Measurements from ENCODE around the gene RBAK.
"Not testable (repeated sequence)": the region's sequence is repeated elsewhere in the genome, so short reads cannot be mapped to it uniquely, and the experiment has no call there.

Gene RBAK
- total RNA-seq: 33.6 reads per million, percentile 59 among the genes with 10 or more reads in this experiment

GRCh38 chr7:5045558-5046396 is at the start of gene RBAK:
TSS of gene RBAK (plus strand) at chr7:5045860. CDS start at chr7:5048077, 2,217 bp downstream.
- peak; percentile 81 for DNase-seq

DNA sequence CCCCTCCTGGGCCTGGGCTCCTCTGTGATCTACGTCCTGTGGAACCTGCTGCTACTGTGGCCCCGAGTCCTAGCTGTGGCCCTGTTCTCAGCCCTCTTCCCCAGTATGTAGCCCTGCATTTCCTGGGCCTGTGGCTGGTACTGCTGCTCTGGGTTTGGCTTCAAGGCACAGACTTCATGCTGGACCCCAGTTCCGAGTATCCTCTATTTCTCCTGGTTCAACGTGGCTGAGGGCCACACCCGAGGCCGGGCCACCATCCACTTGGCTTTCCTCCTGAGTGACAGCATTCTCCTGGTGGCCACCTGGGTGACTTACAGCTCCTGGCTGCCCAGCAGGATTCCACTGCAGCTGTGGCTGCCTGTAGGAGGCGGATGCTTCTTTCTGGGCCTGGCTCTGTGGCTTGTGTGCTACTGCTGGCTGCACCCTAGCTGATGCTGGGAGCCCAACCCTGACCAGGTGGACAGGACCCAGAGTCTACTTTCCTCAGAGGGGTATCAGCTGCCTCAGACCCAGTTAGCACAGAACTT is 48.9 kb upstream of the RBAK start:
- no peak for DNase-seq

- no peak for DNase-seq
These were observed 47.4 kb upstream of the RBAK start for GRCh38 chr7:4998244-4998643.

- no peak for DNase-seq
These were observed 46.8 kb upstream of the RBAK start for GRCh38 chr7:4998910-4999309.

DNA sequence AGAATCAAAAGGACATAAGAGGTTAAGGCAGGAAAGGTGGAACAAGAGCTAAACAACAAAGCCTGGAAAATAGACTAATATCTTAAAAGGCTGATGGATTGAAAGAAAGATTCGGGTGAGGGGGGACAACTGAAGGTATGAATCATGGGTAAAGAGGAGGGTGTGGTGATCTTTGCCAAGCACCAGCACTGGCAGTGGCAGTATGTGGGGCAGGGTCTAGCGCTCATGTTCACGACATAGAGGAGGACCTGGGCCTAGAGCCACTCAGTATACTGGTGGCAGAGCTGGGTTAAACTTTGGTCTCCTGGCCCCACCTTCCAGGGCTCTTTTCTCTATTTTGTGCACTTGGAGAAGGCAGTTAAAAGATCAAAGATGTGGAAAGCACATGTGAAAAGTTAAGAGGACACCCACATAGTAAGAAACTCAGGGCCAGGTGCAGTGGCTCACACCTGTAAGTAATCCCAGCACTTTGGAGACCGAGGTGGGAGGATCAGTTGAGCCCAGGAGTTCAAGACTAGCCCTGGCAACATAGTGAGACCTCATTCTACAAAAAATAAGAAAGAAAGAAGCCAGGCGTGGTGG is 46.2 kb upstream of the RBAK start:
- no peak for DNase-seq

GRCh38 chr7:5001003-5001402 is 44.7 kb upstream of the RBAK start:
- DNase-seq: no peak

DNA sequence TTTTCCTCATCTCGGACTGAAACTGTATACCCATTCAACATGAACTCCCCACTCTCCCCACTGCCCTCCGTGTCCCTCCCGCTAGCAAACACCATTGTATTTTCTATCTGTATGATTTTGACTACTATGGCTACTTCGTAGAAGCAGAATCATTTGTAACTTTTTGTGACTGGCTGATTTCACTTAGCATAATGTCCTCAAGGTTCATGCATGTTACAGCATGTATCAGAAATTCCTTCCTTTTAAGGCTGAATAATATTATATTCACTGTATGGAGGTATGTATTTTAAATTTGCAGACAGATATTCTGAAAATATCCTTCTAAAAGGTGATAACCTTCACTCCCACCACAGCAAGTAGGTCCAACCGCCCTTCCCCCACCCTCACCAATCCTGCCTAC is 43.7 kb upstream of the RBAK start:
- DNase-seq: no peak

DNA sequence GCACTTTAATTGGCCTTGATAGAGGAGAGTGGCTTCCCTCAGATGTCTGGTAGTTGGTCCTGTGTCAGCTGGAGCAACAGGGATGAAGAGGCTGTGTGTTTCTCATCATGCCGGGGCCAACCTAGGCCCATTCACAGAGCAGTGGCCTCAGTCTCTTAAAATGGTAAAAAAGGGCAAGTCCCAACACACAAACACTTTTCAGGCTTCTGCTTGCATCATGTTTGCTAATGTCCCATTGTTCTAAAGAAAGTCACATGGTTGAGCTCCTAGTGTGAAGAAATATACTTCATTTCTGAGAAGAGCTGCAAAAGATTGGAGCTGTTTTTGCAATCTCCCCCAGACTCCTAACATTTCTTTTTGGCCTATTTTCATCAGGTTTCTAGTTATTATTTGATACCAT is 40.6 kb upstream of the RBAK start:
- DNase-seq: no peak

GRCh38 chr7:5012985-5013384 is 32.7 kb upstream of the RBAK start:
- DNase-seq: no peak

- DNase-seq: not testable (repeated sequence)
These were observed 29.7 kb upstream of the RBAK start for GRCh38 chr7:5015936-5016335.

DNA sequence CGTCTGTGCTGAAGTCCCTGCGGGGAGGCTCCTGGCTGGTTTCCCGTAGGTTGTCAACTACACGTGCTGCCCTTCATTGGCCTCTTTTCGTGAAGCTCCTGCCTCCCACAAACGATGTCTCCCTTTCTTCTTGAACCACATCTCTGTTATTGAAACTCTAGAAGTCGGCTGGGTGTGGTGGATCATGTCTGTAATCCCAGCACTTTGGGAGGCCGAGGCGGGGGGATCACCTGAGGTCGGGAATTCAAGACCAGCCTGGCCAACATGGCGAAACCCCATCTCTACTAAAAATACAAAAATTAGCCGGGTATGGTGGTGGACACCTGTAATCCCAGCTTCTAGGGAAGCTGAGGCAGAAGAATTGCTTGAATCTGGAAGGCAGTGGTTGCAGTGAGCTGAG is 28.0 kb upstream of the RBAK start:
- DNase-seq: not testable (repeated sequence)

DNA sequence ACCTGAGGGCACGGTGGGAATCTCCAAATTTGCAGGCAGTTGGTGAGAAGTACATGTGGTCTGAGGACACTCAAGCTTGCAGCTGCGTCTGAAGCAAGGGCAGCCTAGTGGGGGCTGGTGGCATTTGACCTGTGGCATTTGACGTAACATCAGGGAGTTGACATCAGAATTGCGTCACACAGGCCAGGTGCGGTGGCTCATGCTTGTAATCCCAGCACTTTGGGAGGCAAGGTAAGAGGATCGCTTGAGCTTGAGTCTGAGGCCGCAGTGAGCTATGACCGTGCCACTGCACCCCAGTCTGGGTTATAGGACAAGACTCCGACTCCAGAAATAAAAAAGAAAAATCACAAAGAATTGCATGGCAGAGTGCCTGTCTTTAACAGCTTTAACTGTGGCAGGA is 25.6 kb upstream of the RBAK start:
- DNase-seq: no peak

DNA sequence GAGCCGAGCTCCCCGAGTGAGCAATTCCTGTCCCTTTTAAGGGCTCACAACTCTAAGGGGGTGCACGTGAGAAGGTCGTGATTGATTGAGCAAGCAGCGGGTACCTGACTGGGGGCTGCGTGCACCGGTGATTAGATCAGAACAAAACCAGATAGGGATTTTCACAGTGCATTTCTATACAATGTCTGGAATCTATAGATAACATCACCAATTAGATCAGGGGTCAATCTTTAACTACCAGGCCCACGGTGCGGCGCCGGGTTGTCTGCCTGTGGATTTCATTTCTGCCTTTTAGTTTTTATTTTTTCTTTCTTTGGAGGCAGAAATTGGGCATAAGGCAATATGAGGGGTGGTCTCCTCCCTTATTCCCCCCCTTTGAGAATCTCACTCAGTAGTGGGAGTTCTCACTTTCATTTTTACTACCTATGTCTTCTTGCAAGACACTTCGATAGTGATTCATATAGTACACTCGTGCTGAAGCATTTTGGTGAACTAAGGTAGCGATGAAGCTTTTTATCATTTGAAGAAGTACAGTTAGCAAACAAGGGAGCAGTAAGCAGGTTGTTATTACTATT is 24.6 kb upstream of the RBAK start:
- DNase-seq: not testable (repeated sequence)

GRCh38 chr7:5023626-5024025 is 22.0 kb upstream of the RBAK start:
- DNase-seq: not testable (repeated sequence)

DNA sequence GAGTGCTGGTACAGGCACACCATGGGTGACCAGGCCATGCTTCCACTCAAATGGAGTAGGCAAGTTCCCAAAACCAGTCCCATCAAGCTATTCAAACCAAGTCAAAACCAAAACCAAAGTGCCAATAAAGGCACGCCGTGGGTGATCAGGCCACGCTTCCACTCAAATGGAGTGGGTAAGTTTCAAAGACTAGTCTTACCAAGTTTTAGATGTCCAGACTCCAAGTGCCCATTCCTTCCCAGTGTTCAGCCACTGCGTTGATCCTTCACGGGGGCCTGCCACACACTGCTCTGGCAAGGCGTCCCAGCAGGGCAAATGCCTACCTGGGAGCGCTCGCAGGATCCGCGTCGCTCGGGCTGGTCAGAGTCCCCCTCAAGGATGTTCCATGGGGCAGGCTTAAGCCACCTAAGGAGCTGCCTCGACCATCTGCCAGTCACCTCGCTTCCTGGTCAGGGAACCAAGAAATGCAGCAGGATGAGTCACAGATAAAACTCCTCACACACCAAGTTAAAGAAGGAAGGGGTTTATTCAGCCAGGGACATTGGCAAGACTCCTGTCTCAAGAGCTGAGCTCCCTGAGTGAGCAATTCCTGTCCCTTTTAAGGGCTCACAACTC is 17.8 kb upstream of the RBAK start:
- not testable (repeated sequence) for DNase-seq

- DNase-seq: not testable (repeated sequence)
These were observed 12.5 kb upstream of the RBAK start for GRCh38 chr7:5033186-5033585.

- no peak for DNase-seq
These were observed 10.4 kb upstream of the RBAK start for GRCh38 chr7:5035276-5035675.

- no peak for DNase-seq
These were observed 9.2 kb upstream of the RBAK start for GRCh38 chr7:5036446-5036845.

GRCh38 chr7:5041047-5041446 is 4.6 kb upstream of the RBAK start:
- no peak for DNase-seq

- DNase-seq: no peak
These were observed 2.0 kb upstream of the RBAK start for GRCh38 chr7:5043661-5044060.

- not testable (repeated sequence) for DNase-seq
These were observed 705 bp downstream of the RBAK start for GRCh38 chr7:5046397-5046732.

GRCh38 chr7:5047127-5047526 is 1.5 kb downstream of the RBAK start:
- DNase-seq: not testable (repeated sequence)

- DNase-seq: no peak
These were observed 5.0 kb downstream of the RBAK start for GRCh38 chr7:5050676-5051075.

Data from effector CD4-positive, alpha-beta T cell (primary cell).